ENCODE results near the gene ZNF219. TPM values are rescaled to one million over a fixed set of nuclear protein-coding genes. Genes with fewer than 3 reads are reported as not detected.

The ZNF219 gene
- total and polyA plus RNA-seq, 2 of the 13 experiments (the other 11 are each of a cell fraction or from before 2014, with no cell fraction given), result 34.5 to 36.6 TPM

DNA sequence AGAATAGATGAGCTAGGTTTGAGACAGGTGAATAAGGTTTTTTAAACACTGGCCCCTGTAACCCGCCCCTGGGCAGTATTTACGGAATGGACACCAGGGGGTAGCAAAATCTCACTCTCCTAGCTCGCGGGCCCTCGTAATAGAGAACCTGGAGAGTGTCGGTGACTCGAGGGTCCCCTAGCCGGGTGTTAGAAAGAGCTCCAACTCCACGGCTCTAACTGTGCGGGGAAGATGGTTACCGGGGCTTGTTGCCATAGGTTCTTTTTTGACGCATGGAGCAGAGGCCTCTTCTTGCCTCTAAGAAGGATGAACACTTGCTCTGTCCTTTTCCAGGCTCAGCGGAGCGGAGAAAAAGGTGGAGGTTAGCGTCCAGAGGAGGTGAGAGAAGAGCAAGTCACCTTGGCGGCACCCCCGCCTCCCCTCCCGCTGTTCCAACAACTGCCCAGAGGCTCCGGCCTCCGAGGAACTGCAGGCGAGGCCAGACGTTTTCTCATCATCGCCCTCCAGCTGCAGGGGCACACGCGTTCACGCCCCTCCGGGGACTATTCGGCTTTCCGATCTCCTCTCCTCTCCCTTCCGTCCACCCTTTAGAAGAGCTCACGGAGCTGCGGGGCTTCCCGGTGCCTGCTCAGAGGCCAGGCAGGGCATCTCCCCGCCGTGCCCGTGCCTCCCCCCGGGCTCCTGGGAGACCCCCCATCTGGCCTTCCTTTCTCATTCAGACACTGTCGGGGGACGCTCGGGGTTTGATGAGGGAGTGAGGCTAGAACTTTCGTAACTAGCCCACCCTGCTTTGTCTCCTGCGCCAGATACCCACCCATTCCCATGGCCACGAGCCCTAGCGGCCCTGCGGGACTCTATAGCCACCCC is 29.7 kb downstream of the ZNF219 start (continued):
- TF ChIP-seq, protein P1, sequence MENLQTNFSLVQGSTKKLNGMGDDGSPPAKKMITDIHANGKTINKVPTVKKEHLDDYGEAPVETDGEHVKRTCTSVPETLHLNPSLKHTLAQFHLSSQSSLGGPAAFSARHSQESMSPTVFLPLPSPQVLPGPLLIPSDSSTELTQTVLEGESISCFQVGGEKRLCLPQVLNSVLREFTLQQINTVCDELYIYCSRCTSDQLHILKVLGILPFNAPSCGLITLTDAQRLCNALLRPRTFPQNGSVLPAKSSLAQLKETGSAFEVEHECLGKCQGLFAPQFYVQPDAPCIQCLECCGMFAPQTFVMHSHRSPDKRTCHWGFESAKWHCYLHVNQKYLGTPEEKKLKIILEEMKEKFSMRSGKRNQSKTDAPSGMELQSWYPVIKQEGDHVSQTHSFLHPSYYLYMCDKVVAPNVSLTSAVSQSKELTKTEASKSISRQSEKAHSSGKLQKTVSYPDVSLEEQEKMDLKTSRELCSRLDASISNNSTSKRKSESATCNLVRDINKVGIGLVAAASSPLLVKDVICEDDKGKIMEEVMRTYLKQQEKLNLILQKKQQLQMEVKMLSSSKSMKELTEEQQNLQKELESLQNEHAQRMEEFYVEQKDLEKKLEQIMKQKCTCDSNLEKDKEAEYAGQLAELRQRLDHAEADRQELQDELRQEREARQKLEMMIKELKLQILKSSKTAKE (CRISPR knock-in tag; IDR thresholded peaks at IDR 0.05; ENCODE audit: borderline replicate concordance), result no peak
- peak; percentile 32; the same call in 1 of the 2 replicates for TF ChIP-seq FOXA3 (CRISPR knock-in tag; IDR thresholded peaks at IDR 0.05)
- peak; percentile 76 for TF ChIP-seq ZNF619 (CRISPR knock-in tag; IDR thresholded peaks at IDR 0.05)
- no peak for TF ChIP-seq TAF15 (IDR thresholded peaks at IDR 0.05; ENCODE audit: low read depth, low read length, poor library complexity, severe bottlenecking)
- TF ChIP-seq ZNF841 (CRISPR knock-in tag; IDR thresholded peaks at IDR 0.05; ENCODE audit: borderline replicate concordance), result no peak
- no peak for TF ChIP-seq NFYB (CRISPR knock-in tag; IDR thresholded peaks at IDR 0.05)
- peak; percentile 28; the same call in 1 of the 2 replicates for TF ChIP-seq RARA (CRISPR knock-in tag; IDR thresholded peaks at IDR 0.05)
- TF ChIP-seq HNF1A (IDR thresholded peaks at IDR 0.05; ENCODE audit: low read depth), result no peak
- TF ChIP-seq HNF1A (CRISPR knock-in tag; IDR thresholded peaks at IDR 0.05; ENCODE audit: borderline replicate concordance), result no peak
- TF ChIP-seq ZFP62 (CRISPR knock-in tag; IDR thresholded peaks at IDR 0.05), result no peak
- no peak for TF ChIP-seq TBL1XR1 (IDR thresholded peaks at IDR 0.05; ENCODE audit: borderline replicate concordance, low read length, partially characterized antibody)
- TF ChIP-seq ZNF329 (CRISPR knock-in tag; IDR thresholded peaks at IDR 0.05; ENCODE audit: low read depth), result no peak
- TF ChIP-seq, protein P2, sequence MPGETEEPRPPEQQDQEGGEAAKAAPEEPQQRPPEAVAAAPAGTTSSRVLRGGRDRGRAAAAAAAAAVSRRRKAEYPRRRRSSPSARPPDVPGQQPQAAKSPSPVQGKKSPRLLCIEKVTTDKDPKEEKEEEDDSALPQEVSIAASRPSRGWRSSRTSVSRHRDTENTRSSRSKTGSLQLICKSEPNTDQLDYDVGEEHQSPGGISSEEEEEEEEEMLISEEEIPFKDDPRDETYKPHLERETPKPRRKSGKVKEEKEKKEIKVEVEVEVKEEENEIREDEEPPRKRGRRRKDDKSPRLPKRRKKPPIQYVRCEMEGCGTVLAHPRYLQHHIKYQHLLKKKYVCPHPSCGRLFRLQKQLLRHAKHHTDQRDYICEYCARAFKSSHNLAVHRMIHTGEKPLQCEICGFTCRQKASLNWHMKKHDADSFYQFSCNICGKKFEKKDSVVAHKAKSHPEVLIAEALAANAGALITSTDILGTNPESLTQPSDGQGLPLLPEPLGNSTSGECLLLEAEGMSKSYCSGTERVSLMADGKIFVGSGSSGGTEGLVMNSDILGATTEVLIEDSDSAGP (CRISPR knock-in tag; IDR thresholded peaks at IDR 0.05; ENCODE audit: borderline replicate concordance), result peak; percentile 46; the same call in 1 of the 2 replicates
- TF ChIP-seq ISL2 (CRISPR knock-in tag; IDR thresholded peaks at IDR 0.05), result no peak
- no peak for TF ChIP-seq MAFF (IDR thresholded peaks at IDR 0.05; ENCODE audit: low read depth, low read length)
- no peak for TF ChIP-seq ZNF34 (CRISPR knock-in tag; IDR thresholded peaks at IDR 0.05; ENCODE audit: borderline replicate concordance)
- 0 out of 2 replicates have a peak, but pooled peaks have one; percentile 55 for TF ChIP-seq KMT2A (CRISPR knock-in tag; IDR thresholded peaks at IDR 0.05)
- no peak for TF ChIP-seq ZFAT (CRISPR knock-in tag; conservative IDR thresholded peaks at IDR 0.05)
- TF ChIP-seq PCBP2 (optimal IDR thresholded peaks at IDR 0.05; ENCODE audit: low read depth, low read length, poor library complexity, severe bottlenecking), result no peak
- 0 out of 2 replicates have a peak, but pooled peaks have one; percentile 38 for TF ChIP-seq ZNF605 (CRISPR knock-in tag; IDR thresholded peaks at IDR 0.05)
- TF ChIP-seq MED13 (CRISPR knock-in tag; IDR thresholded peaks at IDR 0.05), result no peak
- TF ChIP-seq ZNF431 (CRISPR knock-in tag; IDR thresholded peaks at IDR 0.05; ENCODE audit: borderline replicate concordance, low read depth), result no peak

Measured in HepG2 (cell line).